Measurements from ENCODE around the gene DIRAS1. TPM values are rescaled to one million over a fixed set of nuclear protein-coding genes. Genes with fewer than 3 reads are reported as not detected.
"Not testable (repeated sequence)": the region's sequence is repeated elsewhere in the genome, so short reads cannot be mapped to it uniquely, and the experiment has no call there.

Gene DIRAS1
- total RNA-seq, 1 donor from 2014 or later: under 0.01 TPM

DNA sequence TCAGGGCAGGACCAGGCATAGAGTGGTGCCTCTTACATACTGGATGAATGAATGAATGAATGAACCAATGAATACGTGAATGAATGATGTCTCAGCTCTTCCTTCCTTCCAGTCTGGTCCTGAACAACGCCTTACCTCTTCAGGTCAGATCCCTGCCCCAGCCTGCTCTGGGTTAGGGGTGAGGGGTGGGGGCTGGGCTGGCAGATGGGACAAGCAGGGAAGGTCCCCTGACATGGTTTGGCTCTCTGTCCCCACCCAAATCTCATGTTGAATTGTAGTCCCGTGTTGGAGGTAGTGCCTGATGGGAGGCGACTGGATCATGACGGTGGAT is 9.3 kb downstream of the DIRAS1 start:
- DNase-seq (ENCODE audit: low read depth in 2 of 2): no peak

DNA sequence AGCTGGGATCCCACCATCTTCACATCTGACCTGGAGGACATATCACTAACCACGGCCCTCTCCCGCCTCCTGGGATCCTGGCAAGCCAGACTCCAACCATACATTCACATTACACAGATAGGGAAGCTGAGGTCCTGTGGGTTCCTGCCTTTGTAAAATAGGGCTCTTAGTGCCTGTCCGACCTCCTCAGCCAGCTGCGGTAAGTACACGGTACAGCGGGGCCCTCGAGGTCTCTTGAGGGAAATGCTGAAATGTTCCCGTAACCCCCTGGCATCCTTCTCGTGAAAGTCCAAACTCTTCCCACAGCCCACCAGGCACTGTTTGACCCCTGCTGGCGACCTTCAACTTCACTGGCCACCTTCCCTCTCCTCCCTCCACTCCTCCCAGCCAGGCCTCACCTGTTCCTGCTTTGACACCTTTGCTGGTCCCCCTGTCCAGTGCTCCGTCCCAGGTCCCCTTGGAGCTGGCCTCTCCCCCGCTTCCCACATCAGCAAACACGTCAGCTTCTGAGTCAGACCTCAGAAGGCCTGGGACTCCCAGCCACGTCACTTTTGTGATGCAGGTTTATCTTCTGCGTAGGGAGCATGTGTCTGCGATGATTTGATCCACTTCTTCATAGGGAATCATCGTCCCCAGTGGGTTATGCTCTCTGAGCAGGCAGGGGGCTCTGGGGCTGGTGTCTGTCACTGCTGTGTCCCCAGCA is 9.8 kb downstream of the DIRAS1 start:
- DNase-seq (ENCODE audit: low read depth in 2 of 2): no peak

DNA sequence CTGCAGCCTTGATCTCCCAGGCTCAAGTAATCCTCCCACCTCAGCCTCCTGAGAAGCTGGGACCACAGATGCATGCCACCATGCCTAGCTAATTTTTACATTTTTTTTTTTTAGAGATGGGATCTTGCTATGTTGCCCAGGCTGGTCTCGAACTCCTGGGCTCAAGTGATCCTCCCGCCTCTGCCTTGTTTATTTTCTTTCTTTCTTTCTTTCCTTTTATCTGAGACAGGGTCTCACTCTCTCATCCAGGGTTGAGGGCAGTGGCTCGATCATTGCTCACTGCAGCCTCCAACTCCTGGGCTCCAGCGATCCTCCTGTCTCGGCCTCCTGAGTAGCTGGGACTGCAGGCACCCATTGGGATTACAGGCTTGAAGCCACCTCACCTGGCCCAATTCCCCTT is 14.9 kb downstream of the DIRAS1 start:
- no peak for DNase-seq (ENCODE audit: low read depth in 2 of 2)

- no peak for DNase-seq (ENCODE audit: low read depth in 2 of 2)
Measured at GRCh38 chr19:2703691-2704216, 17.4 kb downstream of the DIRAS1 start.

DNA sequence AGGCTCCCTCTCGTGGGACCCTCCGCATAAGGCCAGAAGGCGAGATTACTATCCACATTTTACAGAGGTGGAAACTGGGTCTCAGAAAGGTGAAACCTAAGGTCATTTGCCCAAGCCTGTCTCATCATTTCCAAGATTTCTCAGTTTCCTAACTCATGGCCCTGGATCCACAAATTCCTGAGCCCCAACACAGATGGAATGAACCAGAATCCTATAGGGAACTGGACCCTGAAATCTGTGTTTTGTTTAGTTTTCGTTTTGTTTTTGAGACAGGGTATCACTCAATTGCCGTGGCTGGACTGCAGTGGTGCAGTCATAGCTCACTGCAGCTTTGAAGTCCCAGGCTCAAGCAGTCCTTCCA is 18.1 kb downstream of the DIRAS1 start:
- no peak for DNase-seq (ENCODE audit: low read depth in 2 of 2)

GRCh38 chr19:2702170-2703076 is 18.7 kb downstream of the DIRAS1 start, which contains the start of gene GNG7:
GNG7 (minus strand) TSS chr19:2702694; CDS start chr19:2520688, 182,006 bp downstream.
- peak; percentile 78 to 94 for DNase-seq (ENCODE audit: low read depth in 2 of 2)

DNA sequence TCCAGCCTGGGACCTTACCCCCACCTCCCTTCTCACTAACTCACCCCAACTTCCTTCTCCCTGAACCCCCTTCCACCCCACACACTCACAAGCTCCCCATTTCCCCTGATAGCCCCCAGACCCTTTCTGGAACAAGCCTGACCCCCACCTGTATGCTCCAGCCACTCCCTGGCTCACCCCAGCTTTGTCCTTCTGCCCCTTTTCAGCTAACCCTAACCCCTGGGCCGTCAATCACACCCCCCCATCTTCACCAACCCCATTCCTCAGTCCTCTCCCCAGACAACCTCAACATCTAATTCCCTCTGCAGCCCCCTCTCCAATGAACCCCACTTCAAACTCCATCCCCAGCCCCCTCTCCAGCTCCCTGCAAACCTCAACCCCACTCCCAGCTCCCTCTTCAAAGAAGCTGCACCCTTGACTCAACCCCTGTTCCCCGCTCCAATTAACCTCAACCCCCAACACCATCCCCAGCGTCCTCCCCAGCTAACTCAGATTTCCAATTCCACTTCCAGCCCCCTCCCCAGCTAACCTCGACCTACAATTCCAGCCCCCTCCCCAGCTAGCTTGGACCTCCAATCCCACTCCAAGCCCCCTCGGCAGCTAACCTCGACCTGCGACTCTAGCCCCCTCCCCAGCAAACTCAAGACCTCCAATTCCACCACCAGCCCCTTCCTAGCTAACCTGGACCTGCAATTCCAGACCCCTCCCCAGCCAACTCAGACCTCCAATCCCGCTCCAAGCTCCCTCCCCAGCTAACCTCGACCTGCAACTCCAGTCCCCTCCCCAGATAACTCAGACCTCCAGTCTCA is 19.6 kb downstream of the DIRAS1 start:
- DNase-seq (ENCODE audit: low read depth in 2 of 2): no peak

DNA sequence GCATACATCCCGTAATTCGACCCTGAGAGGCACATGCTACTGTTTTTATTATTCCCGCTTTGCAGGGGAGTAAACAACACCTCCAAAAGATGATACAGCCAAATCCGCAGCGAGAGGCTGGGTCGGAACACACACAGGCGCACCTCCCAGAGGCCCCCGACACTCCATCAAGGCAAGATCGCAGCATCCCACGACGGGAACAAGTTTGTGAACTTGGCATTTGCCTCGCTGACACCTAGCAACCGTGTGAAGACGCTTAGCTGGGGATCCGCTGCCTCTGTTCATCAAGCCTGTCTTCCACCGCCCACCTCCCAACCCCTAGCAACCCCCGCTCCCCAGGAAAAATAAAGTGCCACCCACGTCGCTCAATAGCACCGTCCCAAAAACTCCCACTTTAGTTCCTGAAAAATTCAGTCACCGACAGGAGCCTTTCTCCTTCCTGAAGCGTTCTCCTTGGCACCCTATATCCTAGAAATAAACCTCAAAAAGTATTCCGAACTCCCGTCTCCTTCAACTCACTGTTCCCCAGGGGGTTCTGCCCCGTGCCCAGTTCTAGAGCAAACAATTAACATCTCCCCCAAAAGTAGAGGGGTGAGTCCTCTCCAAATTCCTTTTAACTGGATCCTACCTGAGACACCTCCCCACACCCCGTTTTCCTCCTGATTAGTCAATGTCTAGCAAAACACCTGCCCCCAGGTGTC is 20.4 kb downstream of the DIRAS1 start:
- DNase-seq (ENCODE audit: low read depth in 2 of 2): no peak

DNA sequence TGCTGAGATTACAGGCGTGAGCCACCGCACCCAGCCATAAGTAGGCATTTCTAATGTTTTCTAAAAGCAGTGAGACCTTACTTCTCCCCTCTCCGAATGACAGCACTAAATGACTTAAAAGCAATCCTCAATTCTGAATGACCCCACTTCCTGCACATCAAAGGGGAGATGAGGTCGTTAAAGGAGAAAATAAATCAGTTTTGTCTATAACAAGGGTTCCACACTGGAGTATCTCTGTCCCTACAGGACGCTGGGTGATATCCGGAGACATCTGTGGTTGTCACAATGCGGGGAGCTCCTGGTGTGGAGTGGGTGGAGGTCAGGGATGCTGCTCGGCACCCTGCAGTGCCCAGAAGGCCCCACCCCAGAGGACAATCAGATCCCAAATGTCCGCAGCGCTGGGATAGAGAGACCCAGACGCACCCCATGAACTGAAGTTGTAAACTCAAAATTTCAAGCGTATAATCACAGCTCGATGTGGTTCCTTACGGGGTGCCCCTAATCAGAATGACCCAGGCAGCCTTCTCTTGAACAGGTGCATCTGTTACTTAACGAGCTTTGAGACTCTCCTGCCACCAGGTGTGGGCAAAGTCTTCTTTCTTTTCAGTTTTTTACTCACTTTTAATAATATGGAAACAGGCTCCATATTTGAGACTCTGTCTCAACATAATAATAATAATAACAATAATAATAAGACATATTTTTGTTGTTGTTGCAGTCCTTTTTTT is 21.6 kb downstream of the DIRAS1 start:
- no peak for DNase-seq (ENCODE audit: low read depth in 2 of 2)

DNA sequence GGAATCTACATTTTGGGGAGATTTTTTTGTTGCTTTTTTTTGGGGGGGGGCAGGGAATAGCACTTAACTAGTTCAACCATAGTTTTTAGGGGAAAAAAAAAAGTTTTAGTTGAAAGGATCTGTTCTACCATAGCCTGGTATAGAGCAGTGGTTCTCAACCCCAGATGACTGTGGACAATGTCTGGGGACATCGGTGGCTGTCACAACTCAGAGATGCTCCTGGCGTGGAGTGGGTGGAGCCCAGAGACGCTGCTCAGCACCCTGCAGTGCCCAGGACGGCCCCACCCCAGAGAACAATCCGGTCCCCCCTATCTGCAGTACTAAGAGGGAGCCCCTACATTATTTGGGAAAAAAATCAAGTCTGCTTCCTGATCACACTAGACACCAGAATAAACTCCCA is 27.0 kb downstream of the DIRAS1 start:
- DNase-seq (ENCODE audit: low read depth in 2 of 2): no peak

GRCh38 chr19:2693492-2694160 is 27.5 kb downstream of the DIRAS1 start:
- no peak for DNase-seq (ENCODE audit: low read depth in 2 of 2)

DNA sequence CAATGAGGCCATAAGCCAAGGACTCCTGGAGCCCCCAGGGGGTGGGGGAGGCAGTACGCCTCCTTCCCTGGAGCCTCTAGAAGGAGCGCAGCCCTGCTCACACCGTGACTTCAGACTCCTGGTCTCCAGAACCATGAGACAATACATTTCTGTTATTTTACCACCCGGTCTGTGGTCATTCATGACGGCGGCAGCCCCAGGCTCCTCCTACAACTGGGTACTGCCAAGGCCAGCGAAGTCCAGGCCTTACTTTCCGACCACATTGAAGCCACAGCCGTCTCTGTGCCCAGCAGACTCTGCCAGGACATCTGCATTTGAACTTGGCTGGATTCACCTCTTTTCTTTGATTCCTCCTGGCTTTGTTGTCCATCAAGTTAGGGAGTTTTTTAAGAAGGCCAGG is 29.2 kb downstream of the DIRAS1 start:
- DNase-seq (ENCODE audit: low read depth in 2 of 2): no peak

GRCh38 chr19:2690856-2691255 is 30.3 kb downstream of the DIRAS1 start:
- DNase-seq (ENCODE audit: low read depth in 2 of 2): no peak

- no peak for DNase-seq (ENCODE audit: low read depth in 2 of 2)
Measured at GRCh38 chr19:2686360-2686759, 34.8 kb downstream of the DIRAS1 start.

- no peak for DNase-seq (ENCODE audit: low read depth in 2 of 2)
Measured at GRCh38 chr19:2685204-2685704, 35.9 kb downstream of the DIRAS1 start.

- no peak for DNase-seq (ENCODE audit: low read depth in 2 of 2)
Measured at GRCh38 chr19:2683430-2684003, 37.7 kb downstream of the DIRAS1 start.

DNA sequence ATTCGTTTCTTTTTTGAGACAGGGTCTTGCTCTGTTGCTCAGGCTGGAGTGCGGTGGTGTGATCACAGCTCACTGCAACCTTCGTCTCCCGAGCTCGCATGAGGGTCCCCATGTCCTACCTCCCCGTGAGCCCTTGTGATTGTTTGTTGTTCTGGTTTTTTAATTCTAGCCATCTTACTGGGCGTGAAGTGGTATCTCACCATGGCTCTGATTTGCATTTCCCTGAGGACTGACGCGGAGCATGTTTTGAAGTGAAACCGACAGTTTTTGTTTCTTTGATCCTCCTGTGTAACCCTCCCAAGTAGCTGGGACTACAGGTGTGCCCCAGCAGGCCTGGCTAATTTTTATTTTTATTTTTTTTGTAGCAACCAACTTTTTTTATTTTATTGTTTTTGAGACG is 40.4 kb downstream of the DIRAS1 start:
- DNase-seq (ENCODE audit: low read depth in 2 of 2): no peak

DNA sequence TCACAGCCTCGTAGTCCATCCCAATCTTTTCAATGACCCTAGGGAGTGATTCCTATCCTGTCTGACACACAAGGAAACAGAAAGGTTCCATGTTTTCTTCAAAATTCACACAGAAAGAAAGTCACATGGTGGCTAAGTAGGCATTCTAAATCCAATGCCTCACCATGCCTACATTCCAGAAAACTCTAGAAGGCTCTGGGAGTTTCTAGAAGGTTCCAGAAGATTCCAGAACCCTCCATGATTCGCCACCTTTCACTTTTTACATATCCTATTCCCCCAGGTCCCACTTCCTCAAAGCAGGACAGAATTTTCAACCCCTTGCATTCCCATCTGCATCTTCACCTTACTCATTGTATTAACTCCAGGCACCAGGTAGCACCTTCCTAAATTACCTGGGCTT is 41.7 kb downstream of the DIRAS1 start:
- no peak for DNase-seq (ENCODE audit: low read depth in 2 of 2)

- not testable (repeated sequence) for DNase-seq (ENCODE audit: low read depth in 2 of 2)
Measured at GRCh38 chr19:2678948-2679347, 42.2 kb downstream of the DIRAS1 start.

All from lung microvascular endothelial cell (primary cell).